GM12865 (cell line): ENCODE data around the gene PRKAA1.
"Not testable (repeated sequence)": the region's sequence is repeated elsewhere in the genome, so short reads cannot be mapped to it uniquely, and the experiment has no call there.

Source experiments
- DNase-seq: peaks from one replicate; pipeline ENCODE4 v3.0.0; 2010; ENCODE audit warnings: low read depth
- H3K4me3 ChIP-seq: 2 replicates; pipeline ENCODE4 v1.5.1; 2011; ENCODE audit warnings: mild to moderate bottlenecking, low read depth, low read length, control low read depth
- TF ChIP-seq, protein P1 (sequence below): IDR thresholded peaks from 2 replicates; pipeline ENCODE4 v1.5.1; 2011; ENCODE audit warnings: low read length, control low read depth, low read depth, inconsistent platforms; ENCODE audit not compliant: insufficient read depth; ENCODE audit errors: missing control alignments

The PRKAA1 gene

DNA sequence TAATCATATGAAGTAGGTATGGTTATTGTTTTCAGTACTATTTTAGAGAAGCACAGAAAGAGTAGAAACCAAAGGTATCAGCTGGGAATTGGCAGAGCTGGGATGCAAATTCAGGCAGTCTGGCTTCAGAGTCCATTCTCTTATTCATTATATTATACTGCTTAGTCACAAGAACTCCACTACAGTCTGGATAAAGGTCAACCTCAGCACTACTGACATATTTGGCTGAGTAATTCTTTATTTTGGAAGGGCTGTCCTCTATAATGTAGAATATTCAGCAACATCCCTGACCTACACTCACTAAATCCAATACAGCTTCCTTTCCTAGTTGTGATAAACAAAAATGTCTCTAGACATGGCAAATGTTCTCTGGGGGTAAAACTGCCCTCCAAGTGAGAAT lies 80.9 kb downstream of the PRKAA1 start:
- H3K4me3 ChIP-seq, result no peak overlapping the region
- TF ChIP-seq, protein P1, sequence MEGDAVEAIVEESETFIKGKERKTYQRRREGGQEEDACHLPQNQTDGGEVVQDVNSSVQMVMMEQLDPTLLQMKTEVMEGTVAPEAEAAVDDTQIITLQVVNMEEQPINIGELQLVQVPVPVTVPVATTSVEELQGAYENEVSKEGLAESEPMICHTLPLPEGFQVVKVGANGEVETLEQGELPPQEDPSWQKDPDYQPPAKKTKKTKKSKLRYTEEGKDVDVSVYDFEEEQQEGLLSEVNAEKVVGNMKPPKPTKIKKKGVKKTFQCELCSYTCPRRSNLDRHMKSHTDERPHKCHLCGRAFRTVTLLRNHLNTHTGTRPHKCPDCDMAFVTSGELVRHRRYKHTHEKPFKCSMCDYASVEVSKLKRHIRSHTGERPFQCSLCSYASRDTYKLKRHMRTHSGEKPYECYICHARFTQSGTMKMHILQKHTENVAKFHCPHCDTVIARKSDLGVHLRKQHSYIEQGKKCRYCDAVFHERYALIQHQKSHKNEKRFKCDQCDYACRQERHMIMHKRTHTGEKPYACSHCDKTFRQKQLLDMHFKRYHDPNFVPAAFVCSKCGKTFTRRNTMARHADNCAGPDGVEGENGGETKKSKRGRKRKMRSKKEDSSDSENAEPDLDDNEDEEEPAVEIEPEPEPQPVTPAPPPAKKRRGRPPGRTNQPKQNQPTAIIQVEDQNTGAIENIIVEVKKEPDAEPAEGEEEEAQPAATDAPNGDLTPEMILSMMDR, result no peak
- no peak for DNase-seq

DNA sequence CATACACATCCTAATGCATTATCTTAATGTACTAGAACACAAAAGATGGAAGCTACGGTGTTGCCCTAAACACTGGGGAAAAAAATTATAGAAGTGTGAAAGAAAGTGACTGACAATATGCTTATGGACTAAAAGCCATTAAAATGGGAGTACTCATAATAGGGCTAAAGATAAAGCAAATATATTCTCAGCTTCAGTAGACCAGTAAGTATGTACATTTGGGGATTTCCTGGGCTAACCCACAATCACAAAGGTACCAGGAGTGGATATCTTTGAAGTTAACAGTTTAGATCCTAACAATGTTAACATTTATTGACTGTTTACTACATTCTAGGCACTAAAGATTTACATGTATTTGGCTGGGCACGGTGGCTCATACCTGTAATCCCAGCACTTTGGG lies 81.6 kb downstream of the PRKAA1 start:
- no peak overlapping the region for H3K4me3 ChIP-seq
- no peak for DNase-seq
- TF ChIP-seq, protein P1, result no peak

DNA sequence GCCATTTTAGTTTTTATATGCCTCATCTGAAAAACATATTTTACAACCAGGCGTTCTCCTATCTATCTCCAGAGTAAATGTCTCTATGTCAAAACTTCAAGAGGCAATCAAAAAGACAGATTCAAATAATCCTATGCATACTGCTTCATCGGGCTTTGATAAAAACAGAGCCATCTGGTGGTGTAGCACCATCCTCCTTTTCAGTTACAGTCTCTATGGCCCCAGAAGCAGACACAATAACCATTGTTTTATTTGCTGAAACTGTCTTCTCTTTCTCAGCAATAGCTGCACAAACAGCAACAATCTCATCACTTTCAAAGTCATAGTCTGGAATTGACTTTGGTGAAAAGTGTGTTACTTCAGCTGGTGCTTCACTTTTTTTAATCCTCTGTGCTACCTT lies 82.2 kb downstream of the PRKAA1 start:
- no peak overlapping the region for H3K4me3 ChIP-seq
- TF ChIP-seq, protein P1, result no peak
- no peak for DNase-seq

DNA sequence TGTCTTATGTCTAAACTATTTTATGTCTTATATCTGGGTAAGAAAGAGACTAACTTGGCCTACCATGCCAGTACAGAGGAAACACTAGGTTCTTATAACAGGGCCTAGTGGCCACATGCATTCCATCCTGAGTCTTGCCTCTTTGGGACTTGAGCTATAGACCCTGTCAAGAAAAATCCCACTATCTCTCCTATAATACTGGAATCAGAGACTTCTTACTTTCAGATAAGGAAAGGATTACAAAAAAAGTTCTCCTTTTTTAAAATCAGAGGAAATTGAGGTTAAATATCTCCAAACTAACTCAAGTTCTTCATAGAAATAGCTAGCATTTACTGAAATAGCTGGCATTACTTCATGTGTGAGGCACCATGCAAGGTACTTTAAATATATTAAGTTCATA lies 84.2 kb downstream of the PRKAA1 start:
- no peak overlapping the region for H3K4me3 ChIP-seq
- DNase-seq, result no peak

DNA sequence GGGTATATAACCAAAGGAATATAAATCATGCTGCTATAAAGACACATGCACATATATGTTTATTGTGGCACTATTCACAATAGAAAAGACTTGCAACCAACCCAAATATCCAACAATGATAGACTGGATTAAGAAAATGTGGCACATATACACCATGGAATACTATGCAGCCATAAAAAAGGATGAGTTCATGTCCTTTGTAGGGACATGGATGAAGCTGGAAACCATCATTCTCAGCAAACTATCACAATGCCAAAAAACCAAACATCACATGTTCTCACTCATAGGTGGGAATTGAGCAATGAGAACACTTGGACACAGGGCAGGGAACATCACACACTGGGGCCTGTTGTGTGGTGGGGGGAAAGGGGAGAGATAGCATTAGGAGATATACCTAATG lies 87.6 kb downstream of the PRKAA1 start:
- DNase-seq, H3K4me3 ChIP-seq: not testable (repeated sequence)

More for the DNA sequence above, 84.2 kb downstream of the PRKAA1 start:
- TF ChIP-seq, protein P1, result no peak
